Bronchus fibroblast of lung (primary cell): ENCODE measurements around the gene POTEB2. TPM values are rescaled to one million over a fixed set of nuclear protein-coding genes. Genes with fewer than 3 reads are reported as not detected.

Experiments
- total RNA-seq: library from RNA; depleted of rRNA; stranded (reverse); fragments of >200 nt; gene quantifications from 2 replicates; pipeline ENCODE4 v1.2.3, GENCODE V29; 2015

POTEB2 gene
- total RNA-seq, result not detected in 2 replicates

DNA sequence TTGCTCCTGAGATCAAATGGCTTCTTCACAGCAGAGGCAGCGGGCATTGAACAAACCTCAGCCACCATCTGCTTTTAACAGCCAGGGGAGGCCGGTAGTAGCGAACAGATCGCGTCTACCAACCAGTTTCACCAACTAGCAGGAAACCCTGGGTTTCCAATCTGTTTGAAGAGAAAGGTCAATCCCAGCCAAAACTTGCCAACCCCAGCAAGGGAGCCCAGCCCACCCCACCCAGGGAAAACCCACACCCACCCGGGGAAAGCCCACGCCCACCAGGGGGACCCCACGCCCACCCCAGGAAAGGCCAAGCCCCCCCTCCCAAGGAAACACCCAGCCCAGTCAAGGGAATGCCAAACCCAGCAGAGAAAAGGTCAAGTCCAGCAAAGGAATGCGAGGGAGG, at the start of gene POTEB2:
POTEB2 (minus strand) TSS at position 101 of the 400 bp plus-strand sequence; CDS start at position 68, 33 bp downstream.

